ENCODE results near the gene SNX25.

SNX25 gene

GRCh38 chr4:185411849-185412248 is 202.5 kb downstream of the SNX25 start:
- DNase-seq (ENCODE audit: low read depth), result no peak

DNA sequence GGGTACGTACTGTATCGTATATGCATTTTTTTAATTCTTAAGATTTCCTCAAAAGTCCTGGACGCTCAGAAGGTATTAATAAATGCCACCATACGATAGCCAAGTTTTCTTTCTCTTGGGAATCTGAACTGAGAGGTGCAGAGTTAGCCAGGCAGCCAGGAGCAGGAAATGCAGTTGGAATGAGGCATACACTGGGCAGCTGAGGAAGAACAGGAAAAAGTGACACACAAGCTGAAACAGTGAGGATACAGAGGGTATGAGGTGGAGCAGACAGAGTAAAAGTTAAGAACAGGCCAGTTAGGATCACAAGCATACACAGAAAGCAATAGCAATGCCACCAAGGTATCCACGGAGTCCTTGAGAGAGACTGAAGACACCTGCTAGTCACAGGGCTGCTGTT is 203.0 kb downstream of the SNX25 start:
- peak; percentile 29 for DNase-seq (ENCODE audit: low read depth)

All from ELR (cell line).